Cerebellar cortex (tissue), 1 donor: ENCODE measurements around the gene LCE6A.

Experiments used
- DNase-seq: peaks from one replicate; pipeline ENCODE4 v3.0.0-alpha.2; 2015; ENCODE audit warnings: low spot score

LCE6A gene, protein sequence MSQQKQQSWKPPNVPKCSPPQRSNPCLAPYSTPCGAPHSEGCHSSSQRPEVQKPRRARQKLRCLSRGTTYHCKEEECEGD

DNA sequence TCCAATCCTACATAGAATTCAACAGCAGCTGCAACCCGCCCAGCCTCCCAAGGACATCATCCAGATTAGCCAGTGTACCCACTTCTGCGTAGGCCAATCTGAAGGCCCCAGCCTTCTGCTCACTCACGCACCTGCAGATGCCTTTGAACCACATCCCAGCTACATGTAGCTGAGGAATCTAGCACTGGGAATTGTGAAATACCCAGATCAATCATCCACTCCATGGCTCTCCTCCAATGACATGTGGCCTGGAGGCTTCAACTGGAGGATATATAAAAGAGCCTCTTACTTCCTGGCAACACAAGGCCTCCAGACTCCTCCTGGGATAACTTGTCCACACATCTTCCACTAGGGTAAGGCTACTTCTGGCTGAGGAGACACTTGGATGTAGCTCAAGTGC is at the start of gene LCE6A:
Gene LCE6A, plus strand, starts transcription at position 301 of the 400 bp plus-strand sequence. CDS start 665 bp downstream, outside the sequence.
- no peak for DNase-seq

DNA sequence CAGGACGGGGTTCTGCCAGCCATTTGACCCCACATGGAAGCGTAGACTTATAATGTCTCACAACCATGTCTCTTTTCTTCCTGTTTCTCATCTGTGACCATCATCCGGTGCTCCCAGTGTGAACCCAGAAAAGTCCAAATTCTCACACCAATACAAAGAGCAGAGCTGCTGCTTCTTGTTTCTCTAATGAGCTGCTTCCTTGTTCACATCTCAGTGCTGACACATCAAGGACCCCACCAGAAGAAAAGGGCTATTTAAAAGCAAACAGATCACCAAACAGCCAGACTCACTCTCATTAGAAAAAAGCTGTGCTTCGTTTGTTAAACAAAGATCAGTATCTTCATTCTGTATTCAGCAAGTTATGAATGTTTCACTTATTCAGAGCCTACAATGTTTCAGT is 47.0 kb upstream of the LCE6A start:
- DNase-seq = no peak

DNA sequence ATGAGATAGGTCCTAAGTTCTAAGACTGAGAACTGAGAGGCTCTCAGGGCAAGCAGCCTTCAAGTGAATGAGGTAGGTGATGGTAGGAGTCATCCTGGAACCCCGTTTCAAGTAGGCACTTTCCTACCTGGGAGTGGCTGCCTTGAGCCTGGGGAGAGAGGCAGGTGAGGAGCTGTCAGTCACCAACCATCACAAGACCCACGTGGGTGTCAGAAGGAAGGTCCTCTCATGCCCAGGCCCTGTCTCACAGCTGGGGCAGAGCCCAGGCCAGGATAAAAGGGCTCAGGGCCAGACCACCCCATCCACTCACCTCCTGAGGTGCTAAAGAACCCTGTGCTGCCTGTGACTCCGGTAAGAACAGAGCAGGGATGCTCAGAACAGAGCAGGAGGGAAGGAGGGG is 46.2 kb upstream of the LCE6A start, which contains the start of gene LCE1D:
Gene LCE1D, plus strand, starts transcription at position 301 of the 400 bp plus-strand sequence. CDS start 1,074 bp downstream, outside the sequence.
- no peak for DNase-seq

DNA sequence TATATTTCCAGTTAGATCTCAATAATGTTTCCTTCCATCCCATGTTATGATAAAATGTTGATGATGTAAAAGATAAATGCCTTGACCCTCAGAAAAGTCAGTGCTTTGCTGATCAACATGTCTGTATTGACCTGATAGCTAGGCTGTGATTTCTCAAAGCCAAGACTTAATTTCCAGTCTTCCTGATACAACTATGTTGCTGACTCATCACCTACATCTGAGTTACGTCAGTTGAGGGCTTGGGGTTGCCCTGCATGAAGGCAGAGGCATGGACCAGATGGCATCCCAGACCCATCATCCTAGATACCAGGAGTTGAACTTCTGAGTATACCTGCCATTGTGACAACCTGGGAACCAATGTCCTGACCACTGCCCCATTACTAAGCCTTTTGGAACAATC is 41.3 kb upstream of the LCE6A start:
- DNase-seq = no peak

DNA sequence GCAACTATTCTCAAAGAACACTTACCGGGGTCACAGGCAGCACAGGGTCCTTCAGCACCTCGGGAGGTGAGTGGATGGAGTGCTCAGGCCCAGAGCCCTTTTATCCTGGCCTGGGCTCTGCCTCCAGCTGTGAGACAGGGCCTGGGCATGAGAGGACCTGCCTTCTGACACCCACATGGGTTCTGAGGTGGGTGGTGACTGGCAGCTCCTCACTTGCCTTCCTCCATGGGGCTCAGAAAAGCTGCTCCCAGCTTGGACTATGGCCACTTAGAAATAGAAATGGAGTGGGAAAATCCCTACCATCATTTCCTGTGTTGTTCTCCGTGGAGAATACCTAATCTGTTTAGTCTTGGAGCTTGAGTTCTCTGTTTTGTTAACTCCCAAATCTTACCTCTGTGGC is 36.1 kb upstream of the LCE6A start, which contains the start of gene LCE1C:
Gene LCE1C, minus strand, starts transcription at position 76 of the 400 bp plus-strand sequence. CDS start 1,173 bp downstream, outside the sequence.
- DNase-seq = no peak

DNA sequence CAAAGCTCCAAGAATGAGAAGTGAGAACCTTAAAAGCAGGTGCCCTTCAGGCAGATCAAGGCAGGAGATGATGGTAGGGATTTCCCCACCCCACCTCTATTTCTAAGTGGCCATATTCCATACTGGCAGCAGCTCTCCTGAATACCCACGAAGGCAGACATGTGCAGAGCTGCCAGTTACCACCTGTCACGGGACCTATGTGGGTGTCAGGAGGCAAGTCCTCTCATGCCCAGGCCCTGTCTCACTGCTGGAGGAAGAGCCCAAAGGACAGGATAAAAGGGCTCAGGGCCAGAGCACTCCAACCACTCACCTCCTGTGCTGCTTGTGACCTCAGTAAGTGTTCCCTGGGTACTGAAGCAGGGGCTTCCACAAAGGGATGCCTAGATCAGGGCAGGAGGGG is 31.6 kb upstream of the LCE6A start:
- no peak for DNase-seq

DNA sequence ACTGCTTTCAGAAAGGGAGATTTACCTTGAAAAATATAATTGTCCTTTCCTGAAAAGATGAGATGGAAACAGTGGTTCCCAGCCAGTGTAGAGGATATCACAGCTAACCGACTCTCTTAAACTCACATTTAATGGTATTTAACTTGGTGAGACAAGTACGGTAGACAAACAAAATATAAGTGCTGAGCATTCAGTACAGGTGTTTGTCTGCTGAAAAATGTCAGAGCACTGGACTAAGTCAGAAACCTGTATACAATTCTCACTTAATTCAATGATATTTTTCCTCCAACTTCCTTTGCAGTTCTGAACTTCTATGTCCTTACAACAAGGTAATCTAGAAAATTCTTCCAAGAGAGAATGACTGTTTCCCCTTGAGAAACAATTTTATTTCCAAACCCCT is 31.0 kb upstream of the LCE6A start, which contains the start of gene LCE1B:
Gene LCE1B, plus strand, starts transcription at position 301 of the 400 bp plus-strand sequence. CDS start 476 bp downstream, outside the sequence.
- DNase-seq = no peak

DNA sequence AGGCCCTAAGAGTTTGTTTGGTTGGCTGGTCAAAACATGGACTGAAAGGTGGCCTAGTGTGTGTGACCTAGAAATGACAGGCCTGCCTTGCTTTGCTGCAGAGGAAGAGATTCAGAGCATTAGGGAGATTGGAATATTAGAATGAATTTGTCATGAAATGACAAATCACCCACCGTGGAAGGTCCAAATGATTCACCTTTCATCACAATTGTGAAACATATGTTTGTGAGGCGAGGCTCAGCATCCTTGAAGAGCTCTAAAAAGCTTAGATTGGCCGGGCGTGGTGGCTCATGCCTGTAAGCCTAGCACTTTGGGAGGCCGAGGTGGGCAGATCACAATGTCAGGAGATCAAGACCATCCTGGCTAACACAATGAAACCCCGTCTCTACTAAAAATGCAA is 25.3 kb upstream of the LCE6A start:
- no peak for DNase-seq

DNA sequence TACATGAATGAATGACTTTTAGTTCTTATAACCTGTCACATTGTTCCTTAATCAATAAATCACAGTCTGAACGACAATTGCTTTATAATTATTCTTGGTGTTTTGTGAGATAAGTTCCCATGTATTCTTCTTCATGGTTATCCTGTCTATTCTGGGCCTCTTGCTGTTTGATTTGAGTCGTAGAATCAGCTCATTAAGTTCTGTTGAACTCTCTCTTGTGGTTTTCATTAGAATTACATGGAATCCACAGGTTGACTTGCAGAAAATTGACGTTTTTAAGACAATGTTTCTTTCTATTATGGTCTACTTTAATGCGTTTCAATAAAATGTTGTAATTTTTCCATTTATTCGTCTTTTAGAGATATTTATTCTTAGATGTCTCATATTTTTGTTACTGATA is 19.4 kb upstream of the LCE6A start:
- no peak for DNase-seq

DNA sequence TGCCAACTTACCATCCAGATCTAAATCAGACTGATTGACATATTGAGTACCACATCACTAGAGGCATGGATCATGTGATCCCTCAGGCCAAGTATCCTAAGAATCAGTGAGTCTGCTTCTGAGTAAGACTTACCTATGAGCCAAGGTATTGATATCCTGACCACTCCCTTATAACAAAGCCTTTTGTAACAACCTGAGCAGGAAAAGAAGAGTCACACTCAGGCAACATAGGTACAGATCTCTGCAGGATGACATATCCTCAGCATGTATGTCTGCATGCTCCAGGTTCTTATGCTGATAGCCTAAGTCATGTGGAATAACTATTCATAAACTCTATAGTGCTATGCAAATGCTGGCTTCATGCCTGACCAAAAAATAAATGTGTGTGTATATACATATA is 17.7 kb upstream of the LCE6A start:
- no peak for DNase-seq

DNA sequence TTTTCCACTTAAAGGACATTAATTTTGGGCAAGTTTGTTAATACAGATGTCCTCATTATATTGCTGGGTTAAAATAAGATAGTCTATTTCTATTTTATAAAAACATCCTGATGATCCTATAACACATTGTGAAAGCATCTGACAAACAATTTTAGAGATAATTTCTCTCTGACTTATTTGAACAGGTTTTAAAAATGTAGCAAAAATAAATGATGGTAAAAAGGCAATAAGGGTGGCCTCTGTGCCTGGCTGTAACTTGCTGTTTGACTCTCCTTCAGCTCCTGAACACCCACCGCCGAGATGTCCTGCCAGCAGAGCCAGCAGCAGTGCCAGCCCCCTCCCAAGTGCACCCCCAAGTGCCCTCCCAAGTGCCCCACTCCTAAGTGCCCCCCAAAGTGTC is 15.5 kb upstream of the LCE6A start, which contains the start of gene LCE1A:
Gene LCE1A, plus strand, starts transcription at position 301 of the 400 bp plus-strand sequence. Its CDS starts 0 bp downstream, at position 301.
- DNase-seq = no peak

DNA sequence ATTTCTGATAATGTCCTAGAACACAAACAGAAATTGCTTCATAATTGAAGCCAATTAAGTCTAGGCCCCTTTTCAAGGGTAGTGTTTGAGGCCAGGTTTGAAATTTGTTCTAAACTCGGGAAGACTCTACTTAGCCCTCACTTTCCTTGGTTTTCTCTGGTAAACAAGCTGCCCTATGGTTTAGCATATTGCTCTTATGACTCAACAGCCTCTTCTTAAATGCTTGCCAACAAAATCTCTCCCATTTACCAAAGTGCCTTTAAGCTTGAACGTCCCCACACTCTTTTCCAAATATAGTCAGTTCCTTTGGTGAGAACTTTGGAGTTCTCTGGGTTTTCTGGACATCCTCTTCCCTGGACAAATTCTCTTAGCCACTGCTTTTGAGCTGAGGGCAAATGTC is 5.8 kb upstream of the LCE6A start:
- no peak for DNase-seq

DNA sequence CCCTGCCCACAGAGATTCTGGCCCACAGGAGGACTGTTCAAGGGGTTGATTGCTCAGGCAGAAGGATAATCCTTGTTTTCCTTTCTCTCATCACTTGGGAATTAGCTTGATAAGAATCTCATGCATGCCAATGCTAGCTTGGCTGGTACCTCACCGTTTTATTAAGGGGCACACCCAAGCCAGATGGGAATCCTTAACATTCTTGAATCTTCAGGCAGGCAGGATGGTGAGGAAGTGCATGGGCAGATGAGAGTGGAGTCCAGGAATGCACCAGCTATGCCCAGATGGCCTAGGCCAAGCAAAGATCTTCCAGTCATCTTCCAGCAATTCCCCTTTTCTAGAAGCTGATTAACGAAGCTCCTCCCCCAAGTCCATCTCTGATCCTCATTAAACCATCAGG is 13.0 kb downstream of the LCE6A start:
- DNase-seq = no peak

DNA sequence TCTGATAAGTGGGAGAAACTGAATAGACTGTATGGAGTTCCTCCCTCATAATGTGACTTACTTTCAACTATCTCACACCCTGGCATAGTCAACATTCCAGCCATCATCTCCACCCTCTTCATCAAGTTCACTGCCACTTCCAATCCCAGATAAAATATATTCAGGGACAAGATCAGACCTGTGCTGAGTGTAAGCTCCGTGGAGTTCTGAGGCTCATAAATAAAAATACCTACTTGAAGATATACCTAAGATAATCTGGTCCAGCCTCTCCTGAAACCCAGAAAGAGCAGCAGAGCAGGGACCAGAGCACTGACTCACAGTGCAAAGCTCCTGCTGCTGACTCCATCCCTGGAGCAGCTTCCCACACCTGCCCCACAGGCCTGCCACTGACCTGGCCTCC is 15.4 kb downstream of the LCE6A start:
- no peak for DNase-seq

DNA sequence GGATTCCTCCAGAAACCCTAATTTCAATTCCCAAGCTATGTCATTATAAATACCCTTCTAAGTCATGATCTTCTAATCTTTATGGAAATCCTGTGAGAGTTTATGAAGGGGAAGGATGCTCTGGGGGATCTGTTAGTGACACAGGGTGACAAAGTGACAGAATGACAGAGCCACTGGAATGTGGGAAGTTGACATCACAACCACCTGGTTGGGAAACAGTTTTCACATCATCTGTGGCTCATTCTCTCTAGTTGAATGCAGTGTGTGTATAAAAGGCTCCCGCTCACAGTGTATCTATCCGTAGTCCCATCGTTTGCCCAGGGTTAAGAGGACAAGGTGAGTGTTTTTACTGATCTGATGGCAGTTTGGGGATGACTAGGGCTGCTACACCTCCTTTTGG is 17.0 kb downstream of the LCE6A start, which contains the start of gene LCE7A:
Gene LCE7A, plus strand, starts transcription at position 301 of the 400 bp plus-strand sequence. CDS start 702 bp downstream, outside the sequence.
- DNase-seq = no peak

DNA sequence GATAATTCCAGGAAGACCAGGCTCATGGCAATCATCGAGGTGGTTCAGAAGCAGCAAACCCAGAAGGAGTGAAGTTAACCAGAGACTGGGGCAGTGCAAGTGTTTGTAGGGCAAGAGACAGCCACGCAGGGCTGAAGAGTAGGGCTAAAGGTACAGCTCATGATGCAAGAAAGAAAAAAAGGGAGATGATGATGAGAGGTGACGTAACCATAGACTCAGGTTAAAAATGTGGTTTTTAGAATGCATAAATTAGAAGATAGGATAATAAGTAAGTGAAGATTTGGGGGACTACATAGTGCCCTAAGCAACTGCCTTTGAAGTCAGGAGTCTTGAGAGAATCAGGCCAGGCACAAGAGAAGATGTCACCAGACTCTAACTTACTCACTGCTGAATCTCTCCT is 17.5 kb downstream of the LCE6A start:
- no peak for DNase-seq

DNA sequence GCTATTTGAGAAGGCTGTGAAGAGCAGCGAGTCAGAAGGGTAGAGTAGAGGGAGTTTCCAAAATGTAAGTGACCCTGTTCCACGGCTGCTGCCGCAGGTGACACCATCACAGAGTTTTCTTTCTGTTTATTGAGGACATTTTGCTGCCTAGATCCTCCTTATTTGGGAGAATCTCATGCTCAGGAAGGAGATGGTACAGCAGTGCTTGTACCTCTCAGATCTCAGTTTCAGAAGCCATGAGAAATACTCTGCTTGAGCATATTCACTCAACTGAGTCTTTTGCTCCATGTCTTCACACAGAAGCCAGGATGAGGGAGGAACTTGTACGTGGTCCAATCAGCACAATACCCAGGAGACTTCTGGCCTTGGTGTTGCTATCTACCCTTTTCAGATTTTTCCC is 18.7 kb downstream of the LCE6A start:
- DNase-seq = no peak

DNA sequence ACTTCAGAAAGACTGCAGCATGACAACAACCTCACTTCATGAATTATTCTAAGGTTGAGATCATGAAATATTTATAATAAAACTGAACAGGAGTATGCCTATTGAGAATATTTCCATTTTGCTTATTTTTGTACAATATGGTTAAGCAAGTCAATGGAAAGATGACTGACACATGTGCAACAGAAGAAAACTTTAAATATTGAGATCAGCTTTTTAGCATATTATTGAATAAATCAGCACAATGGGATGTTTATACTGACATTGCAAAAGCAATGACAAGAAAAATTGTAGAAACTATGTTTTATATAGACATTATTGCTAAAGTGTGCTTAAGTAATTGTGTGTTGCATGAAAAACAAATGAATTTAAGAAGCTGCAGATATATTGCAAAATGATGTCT is 21.8 kb downstream of the LCE6A start:
- DNase-seq = no peak

DNA sequence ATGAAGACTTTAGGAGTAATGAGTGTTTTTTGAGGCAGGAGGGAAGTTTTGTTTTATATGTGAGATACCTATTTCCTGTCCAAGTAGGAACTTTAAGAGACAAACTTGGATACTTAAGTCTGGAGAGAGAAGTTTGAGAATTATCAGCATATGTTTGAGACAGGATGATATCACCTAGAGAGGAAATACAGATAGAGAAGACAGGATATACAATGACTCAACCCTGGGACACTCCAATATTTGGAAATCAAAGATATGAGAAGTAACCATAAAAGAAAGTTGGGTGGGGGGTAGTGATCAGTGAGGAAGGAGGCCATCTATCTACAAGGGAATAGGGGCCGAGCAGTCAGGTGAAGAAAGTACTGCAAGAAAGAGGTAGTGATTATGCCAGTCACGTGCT is 23.7 kb downstream of the LCE6A start:
- DNase-seq = no peak

DNA sequence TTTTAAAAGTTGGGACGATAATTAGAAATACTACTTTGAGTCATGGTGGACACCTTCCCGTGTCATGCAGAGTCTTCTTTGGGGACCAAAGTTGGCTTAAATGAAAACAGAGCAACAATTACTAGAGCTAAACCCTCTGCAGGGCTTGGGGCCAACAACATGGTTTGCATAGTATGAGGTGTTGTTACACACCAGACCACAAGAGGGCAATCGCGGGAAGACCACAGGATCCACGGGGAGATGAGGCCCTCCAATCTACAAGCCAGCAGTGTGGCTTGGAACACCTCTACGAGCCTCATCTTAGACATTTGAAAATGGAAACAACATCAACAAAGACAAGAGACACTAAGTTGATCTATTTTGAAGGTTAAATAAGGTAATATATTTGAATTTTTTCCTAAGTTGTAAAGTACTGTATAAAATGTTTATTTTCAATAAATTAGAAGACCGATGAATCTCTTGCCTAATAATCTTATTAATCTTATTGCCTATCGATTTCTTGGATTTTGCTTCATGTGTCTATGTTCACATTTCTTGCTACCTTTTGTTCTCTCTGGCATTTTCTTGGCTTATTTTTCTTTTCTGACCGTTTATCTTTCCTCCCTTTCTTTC is 27.3 kb downstream of the LCE6A start:
- peak; percentile 56 for DNase-seq

DNA sequence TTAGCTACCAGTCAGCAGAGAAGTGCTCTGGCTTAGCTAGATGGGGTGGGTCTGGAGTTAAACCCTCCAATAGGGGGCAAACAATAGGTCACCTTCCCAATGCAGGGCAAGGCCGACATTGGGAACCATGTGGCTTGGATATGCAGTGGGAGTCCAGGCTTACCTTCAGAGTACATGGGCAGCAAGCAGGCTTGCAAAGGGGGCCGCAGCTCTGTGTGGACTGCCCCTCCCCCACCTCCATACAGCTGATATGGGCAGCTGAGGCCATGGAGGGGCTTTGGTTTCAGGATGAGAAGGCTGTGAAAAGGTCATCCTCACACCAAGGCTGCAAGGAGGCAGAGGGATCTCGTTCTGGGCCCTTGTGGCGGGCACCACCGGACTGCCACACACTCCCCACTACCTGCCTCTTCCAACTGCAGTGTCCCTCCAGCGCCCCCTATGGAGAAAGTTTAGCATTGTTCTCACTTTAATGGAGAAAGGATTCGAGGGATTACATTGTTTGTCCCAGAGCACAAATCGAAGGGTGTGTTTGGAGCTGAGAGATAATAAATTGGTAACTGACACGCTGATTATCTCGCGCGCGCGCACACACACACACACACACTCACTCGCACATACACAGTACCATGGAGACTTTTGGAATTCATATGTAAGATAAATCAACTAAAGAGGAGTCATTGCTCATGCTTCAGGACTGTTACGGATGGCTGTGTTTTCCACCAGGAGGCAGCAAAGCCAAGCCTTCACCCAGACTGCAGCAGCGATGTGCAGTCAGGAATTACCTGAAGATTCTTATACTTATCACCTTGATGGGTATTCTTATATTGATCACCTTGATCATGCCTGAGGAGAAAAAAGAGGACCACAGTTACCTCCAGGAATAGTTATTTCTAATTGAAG is 28.4 kb downstream of the LCE6A start:
- DNase-seq = peak; percentile 26

DNA sequence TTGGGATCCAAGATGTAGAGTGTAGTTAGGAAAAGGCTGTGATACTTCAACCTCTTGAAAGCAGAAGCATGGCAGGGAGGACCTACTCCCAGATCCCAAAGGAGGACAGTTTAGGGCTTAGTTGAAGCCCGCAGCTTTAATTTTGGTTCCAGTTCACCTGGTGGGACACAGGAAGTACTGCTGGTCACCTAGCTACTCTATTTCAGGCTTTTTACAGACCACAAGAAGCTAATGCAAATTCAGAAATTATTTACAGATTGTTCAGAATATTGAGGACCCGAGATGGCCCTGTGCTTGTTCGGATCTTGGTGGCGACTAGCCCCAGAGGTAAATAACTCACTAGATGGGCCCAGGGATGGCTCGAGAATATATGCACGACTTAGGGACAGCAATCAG is 29.1 kb downstream of the LCE6A start:
- DNase-seq = no peak

DNA sequence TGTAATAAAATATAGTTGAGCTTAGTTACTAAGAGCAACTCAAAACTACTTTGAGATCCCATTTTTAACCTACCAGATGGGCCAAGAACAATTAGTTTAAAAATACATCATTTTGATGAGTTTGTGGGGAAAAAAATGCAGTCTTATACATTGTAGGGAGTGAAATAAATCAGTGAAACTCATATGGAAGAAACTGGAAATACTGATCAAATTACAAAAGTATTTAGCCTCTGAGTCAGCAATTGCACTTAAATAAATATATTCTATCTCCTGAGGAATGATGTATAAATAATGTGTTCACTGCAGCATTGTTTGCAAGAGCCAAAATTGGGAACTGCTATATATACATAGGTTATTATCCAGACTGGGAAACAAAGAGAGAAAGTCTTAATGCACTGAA is 30.8 kb downstream of the LCE6A start:
- no peak for DNase-seq
